ENCODE results near the gene SAP30BP. TPM values are rescaled to one million over a fixed set of nuclear protein-coding genes. Genes with fewer than 3 reads are reported as not detected.

Gene SAP30BP
- total RNA-seq, 1 donor from 2014 or later = 27.4 TPM

DNA sequence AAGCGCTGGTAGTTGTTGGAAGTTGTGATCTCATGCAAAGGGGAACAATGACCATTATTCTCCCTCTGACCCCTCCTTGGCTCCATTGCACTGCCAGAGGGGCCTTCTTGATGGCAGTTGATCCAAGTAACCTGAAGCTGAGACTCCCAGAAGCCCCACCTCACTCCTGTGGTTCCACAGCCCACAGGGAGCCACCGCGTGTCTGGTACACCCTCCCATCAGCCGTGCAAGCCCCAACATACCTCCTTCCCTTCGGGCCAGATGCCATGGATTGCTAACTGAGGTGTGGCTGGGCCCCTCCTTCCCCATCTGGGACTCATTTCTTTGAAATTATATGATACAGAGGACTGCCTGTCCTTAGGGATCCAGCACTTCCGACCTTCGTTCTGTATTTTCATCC is 17.8 kb downstream of the SAP30BP start:
- DNase-seq (ENCODE audit: low spot score) = peak; percentile 71

- no peak for DNase-seq (ENCODE audit: low spot score)
These were observed 18.4 kb downstream of the SAP30BP start for GRCh38 chr17:75685499-75685898.

- DNase-seq (ENCODE audit: low spot score) = no peak
These were observed 21.2 kb downstream of the SAP30BP start for GRCh38 chr17:75688209-75688825.

GRCh38 chr17:75689441-75689873 is 22.3 kb downstream of the SAP30BP start:
- DNase-seq (ENCODE audit: low spot score) = peak; percentile 73

- DNase-seq (ENCODE audit: low spot score) = no peak
These were observed 24.2 kb downstream of the SAP30BP start for GRCh38 chr17:75691371-75691791.

DNA sequence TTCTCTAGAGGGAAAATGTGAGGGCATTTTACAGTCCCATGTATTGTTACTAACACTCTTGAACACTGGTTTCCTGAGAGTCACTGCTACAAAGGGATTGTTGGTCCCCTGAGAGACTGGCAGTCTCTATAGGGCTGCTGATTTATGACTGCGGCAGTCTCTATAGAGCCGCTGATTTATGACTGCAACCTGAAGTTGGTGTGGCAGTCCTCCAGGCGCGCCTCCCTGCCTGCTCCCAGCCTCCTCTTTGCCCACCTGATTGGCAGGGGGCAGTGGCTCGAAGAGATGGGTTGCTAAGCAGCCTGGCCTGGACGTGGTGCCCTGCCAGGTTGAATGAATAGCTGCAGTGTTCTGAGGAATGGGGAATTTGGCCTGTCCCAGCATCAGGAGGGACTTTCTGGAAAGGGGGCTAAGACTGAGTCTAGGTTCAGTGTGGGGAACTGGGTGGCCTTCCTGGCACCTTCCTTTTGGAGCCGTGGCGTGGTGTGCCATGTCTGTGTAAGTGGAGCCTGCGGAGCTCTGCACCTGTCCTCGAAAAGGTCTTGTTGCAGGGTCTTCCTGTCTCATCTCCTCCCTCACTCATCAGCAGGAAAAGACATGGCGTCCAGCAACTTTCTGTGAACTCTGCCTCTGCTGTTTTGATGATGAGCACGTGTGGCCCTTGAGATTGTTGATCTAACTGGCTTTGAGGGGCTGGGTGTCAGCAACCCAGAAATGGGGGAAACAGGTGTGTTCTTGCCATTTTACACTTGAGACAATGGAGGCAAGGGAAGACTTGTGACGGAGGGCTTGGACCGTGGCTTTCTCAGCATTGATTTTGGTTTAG is 24.9 kb downstream of the SAP30BP start:
- no peak for DNase-seq (ENCODE audit: low spot score)

- DNase-seq (ENCODE audit: low spot score) = no peak
These were observed 25.8 kb downstream of the SAP30BP start for GRCh38 chr17:75692976-75693375.

DNA sequence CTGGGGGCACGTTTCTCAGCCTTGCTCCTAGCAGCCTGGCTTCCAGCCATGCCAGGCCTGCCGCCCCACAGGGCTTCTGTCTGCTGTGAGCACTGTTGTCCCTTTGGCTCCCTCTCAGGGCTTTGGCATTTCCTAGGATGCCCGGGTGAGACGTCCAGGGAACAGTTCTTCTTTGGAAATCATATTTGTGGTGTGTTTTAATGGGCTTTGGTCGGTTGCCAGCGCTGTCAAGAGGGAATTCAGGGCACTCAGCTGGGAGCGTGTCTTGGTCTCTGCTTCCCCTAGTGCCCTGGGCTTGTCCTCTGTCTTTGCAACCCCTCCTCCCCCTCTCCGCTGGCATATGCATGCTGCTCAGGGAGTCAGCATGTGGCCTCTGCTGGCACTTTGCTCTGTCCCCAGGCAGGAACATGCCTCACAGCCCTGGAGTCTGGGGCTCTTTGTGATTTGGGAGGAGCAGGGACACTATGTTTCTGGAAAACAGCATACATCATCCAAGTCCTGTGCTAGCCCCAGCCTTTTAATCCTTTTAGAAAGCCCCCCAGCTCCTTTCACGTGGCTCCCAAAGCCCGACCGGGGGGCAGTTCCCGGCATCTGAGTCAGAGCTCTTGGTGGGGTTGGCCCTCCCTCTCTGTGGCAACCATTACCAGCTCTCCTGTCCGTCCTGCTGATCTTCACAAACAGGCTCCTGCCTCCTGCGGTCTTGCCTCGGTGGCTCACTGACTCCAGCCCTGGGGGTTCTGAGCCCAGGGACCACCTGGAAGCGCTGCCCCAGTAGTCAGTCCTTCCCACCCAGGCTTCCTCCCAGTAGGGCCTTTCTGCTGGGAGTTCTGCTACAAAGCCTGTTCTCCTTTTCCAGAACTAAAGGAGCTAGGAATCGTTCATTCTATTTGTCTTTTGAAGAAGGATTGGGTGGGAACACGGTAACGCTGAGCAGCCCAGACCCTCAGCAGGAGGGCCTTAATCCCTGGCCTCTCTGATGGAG is 26.7 kb downstream of the SAP30BP start:
- DNase-seq (ENCODE audit: low spot score) = peak; percentile 82

- no peak for DNase-seq (ENCODE audit: low spot score)
These were observed 27.4 kb downstream of the SAP30BP start for GRCh38 chr17:75694536-75694935.

DNA sequence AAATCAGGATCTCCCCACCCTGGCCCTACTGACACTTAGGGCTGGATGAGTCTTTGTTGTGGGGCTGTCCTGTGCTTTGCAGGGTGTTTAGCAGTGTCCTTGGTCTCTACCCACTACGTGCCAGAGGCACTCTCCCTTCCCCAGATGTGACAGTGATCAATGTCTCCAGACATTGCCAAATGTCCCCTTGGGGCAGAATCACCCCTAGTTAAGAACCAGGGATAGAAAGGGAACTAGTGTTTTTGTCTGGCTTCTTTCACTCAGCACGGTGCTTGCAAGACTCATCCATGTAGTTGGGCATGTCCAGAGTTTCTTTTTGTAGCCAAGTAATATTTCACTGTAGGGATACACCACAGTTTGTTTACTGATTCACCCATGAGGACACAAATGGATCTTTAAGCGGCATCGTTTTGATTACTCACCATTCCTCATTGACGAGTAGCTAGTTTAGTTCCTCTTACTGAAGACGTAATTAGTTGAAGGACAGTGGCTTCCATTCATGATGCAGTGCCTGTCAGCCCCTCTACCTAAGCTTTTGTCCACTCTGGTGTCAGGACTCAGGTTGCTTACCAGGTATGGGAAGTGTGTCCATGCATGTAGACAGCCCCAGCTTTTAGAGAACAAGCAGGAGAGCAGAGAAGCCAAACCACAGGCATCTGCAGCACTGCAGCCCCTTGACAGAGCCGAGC is 28.1 kb downstream of the SAP30BP start:
- no peak for DNase-seq (ENCODE audit: low spot score)

GRCh38 chr17:75695830-75696271 is 28.7 kb downstream of the SAP30BP start:
- no peak for DNase-seq (ENCODE audit: low spot score)

- DNase-seq (ENCODE audit: low spot score) = no peak
These were observed 30.6 kb downstream of the SAP30BP start for GRCh38 chr17:75697651-75698291.

DNA sequence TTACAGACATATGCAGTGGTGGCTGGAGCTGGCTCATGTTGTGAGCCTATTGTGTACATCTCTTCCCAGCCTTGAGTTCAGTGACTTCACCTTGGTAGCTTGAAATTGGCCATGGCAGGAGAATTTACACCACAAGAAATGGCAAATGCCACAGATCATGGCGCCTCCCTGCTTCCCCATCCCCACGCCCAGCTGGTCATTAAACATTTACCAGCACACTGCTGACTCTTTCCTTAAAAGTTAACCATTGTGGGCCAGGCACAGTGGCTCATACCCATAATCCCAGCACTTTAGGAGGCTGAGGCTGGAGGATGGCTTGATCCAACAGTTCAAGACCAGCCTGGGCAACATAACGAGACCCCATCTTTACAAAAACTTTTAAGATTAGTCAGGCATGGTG is 31.5 kb downstream of the SAP30BP start:
- DNase-seq (ENCODE audit: low spot score) = no peak

DNA sequence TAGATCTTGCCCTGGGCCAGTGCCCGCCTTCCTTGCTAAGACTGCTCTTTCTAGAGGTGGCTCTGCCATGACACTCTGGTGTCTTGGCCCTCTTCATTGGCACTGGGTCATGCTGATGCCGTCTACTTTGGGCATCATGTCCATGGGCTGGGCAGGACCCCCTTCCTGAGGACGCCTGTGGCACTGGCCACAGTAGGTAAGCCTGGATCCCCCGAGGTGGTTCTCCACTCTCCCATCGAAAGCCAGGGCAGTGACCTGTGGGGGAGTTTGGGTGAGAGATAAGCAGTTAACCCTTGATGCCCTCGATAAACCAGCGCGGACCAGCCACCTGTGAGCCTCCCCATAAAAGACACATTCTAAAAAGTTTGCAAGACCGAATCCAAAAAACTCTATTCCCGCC is 34.1 kb downstream of the SAP30BP start:
- no peak for DNase-seq (ENCODE audit: low spot score)

DNA sequence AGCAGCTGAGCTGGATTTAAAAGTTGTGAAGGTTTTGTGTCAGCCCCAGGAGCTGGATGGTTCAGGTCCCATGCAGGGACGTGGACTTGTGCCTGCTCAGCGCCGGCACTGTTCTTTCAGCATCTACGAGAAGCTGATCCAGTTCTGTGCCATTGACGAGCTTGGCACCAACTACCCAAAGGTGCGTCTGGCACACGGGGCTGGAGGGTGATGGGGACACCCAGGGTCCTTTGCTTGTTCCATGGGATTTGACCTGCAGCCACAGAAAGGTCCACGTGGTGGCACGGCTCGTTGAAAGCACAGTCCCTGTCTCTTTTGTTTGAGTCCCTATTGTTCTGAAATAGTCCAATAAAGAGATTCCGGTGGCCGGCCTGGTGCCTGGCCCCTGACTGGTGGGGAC is 36.1 kb downstream of the SAP30BP start:
- no peak for DNase-seq (ENCODE audit: low spot score)

DNA sequence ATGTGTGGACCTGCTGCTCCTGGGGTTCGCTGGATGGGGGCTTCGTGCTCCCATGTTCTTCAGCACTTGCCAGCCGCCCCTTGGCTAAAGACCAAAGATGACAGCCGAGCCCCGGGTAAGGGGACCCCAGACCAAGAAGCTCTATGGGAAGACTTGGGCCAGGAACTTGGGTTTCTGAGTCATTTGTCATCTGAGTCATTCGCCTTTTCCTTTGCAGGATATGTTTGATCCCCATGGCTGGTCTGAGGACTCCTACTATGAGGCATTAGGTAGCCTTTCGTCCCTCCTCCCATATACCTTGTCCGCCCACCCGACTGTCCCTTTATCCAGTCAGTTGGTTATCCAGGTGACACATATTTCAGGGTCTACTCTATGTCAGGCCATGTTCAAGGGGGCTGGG is 36.5 kb downstream of the SAP30BP start:
- no peak for DNase-seq (ENCODE audit: low spot score)

GRCh38 chr17:75704963-75705875 is 38.1 kb downstream of the SAP30BP start:
- no peak for DNase-seq (ENCODE audit: low spot score)

GRCh38 chr17:75706042-75706728 is 39.0 kb downstream of the SAP30BP start:
- DNase-seq (ENCODE audit: low spot score) = no peak

- no peak for DNase-seq (ENCODE audit: low spot score)
These were observed 40.0 kb downstream of the SAP30BP start for GRCh38 chr17:75707079-75707571.
